Activated CD4-positive, alpha-beta T cell treated with anti-CD3 and anti-CD28 coated beads, Interleukin-2, amount 50 U/mL, for 1 hour (primary cell): ENCODE measurements around the gene CD74.

Experiments used
- DNase-seq: peaks from one replicate; pipeline ENCODE4 v3.0.0-alpha.2; 2020

Gene CD74

DNA sequence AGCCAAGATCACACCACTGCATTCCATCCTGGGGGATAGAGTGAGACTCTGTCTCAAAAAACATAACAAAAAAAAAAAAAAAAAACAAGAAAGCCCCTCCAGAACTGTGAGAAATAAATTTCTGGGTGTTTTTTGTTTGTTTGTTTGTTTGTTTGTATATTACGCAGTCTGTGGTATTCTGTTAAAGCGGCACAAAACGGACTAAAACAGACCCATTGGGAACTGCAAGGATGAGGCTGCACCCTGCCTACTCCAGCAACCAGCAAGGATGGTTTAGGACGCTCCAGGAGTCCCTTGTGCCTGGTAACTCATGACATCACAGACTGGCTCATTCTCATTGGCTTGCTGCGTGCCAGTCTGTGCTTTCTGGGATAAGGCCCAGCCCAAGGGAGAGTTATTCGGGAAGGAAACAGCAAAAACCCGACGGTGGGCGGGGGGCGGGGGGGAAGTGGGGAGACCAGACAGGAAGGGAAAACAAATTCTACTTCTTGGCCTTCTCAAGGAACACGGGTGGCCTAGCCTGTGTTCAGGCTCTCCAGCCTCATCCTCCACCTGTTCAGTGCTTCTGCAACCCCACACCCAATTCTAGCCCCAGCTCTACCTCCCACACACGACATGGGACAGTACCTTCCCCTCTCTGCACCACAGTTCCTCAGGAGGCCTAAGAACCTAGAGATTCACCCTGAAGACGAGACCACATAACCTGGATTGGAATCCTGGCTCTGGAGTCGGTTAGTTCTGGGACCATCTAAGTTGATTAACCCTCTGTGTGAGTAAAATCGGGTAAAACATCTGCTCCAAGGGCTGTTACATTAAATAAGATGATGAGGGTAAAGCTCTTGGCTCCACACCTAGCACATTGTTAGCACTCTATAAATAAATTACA lies 2.8 kb downstream of the CD74 start:
- DNase-seq, result peak; percentile 32

DNA sequence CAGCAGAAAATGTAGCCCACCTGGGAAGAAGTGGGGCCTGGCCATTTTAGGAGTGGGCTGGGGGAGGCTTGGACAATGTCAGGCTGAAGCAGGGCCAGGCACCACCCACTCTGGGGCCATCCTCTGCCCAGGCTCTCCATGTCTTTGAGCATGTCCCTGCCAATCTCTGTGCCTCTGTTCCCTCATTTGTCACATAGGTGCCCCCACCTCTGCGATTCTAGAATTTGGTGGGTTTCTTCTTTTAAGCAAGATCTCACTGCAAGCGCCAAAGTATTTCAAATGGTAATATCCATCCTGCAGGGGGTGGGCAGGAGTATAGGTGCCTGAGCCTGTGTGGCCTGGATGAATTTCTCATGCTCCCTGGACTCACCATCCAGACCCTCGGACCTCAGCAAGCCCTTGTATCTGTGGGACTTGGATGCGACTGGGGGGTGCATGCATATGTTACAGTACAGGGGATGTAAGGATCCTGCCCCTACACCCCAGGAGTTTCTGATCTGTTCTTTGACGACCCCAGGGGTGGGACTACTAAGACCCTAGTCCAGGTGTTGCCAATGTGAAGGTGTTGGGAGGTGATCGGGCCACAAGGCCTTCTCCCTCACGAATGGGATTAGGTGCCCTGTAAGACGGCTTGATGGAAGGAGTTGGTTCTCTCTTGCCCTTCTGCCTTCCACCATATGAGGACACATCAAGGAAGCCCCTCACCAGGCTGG lies 4.3 kb downstream of the CD74 start:
- DNase-seq, result no peak

DNA sequence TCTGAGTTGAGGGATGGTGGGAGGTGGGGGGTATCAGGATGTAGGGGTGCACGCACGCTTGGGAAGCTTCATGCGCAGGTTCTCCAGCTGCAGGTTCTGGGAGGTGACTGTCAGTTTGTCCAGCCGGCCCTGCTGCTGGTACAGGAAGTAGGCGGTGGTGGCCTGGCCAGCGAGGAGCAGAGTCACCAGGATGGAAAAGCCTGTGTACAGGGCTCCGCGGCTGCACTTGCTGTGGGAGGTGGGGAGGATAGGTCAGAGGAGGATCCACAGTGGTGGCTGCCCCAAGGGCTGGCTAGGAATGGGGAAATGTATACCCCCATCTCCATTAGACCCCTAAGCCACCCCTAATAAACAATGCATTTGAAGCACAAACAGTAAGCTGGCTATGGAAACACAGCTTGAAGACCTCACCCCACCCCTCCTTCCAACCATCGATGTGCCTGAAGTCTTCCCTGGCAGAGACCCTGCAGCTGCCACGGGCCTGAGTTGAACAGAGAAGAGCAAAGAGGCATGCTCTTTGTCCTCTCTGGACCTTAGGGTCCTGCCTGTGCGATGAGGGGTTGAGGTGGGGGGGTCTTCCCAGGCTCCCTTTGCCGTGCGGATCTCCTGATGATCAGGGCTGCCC lies 5.5 kb downstream of the CD74 start:
- DNase-seq, result no peak

DNA sequence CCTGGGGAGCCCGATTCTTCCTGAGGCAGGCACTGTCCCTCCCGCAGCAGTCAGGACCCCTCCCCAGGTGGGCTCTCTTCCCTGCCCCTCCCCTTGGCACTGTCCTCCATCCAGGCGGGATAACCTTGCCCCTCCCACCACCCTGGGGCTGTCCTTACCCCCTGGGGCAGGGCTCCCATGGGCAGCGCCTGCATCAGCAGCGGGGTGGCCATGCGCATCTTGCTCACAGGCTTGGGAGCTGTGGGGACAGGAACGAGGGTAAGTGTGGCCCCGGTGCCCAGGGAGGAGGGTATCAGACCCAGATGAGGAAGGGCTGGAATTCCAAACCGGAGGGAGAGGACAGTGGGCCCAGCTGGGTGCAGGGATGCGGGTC lies 6.0 kb downstream of the CD74 start:
- DNase-seq, result no peak

DNA sequence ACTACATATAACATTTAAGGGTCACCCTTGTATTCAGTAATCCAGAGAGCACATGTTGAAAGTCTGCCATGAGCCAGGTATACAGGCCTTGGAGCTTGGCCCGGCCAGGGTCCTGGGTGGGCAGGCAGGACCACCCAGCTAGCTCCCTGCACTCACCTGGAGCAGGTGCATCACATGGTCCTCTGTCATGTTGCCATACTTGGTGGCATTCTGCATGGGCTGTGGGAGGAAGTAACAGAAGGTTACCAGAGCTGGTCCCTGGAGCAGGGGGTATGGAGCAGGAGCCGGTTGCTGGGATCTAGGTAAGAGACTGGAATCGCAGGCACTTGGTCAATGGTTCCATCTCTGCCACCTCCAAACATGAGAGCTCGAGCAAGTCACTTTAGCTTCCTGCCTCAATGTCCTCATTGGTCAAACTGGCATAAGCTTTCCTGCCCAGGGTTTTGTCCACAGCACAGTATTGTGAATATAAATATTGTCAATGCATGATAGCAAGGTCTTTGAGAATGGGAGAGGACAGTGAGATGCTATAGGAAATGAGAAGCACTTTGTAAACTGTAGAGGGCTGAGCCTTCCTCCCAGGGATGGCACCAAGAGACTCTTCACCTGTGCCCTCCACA lies 6.5 kb downstream of the CD74 start:
- no peak for DNase-seq

DNA sequence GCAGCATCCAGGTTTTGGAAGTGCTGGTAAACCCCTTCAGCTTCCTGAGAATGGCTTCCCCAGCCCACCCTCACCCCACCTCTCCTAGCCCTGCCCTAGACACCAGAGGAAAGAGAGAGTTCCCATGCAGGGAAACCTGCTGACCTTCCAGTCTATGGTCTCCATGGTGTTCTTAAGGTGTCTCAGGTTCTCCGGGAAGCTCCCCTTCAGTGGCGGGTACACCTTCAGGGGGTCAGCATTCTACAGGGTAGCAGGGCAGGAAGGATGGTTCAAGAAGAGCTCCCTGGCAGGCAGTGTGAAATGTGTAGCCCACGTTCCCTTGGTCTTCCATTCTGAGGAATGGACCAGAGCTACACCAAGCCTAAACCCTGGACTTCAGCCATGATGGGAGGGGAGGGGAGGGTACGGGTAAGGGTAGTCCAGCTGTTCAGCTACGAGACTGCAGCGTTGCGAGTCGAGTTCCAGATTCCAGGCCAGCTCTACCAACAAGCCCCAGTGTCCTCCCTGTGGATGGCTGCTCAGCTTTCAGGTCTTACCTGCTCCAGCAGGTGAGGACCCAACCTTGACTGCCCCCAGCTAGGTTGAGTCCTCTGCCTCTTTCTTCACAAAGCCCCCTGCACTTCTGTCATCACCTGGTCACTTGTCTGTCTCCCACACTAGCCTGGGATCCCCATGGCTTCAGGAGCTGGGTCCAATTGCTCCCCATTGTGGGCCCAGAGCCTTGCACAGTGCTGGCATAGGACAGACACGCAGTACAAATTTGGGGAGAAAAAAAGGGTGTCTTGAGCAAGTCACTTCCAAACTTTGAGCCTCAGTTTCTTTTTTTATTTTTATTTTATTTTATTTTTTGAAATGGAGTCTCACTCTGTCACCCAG lies 7.5 kb downstream of the CD74 start:
- no peak for DNase-seq

DNA sequence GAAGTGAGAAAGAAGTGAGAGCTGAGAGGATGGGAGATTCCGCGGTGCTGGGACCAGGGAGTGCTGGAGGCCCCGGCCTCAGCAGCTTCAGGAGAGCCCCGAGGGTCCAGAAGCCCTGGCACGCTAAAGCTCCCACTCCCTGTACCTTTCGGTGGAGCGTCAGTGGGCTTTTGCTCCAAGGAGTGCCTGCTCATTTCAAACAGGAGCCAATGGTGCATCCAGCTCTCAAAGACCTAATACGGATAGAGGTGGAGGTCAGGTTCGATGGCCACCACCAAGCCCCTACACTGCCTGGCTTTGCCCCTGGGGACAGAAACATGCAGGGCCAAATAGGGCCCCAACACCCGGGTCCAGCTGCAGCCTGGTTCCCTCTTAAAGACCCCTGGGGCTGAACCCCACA lies 8.2 kb downstream of the CD74 start:
- DNase-seq, result no peak

DNA sequence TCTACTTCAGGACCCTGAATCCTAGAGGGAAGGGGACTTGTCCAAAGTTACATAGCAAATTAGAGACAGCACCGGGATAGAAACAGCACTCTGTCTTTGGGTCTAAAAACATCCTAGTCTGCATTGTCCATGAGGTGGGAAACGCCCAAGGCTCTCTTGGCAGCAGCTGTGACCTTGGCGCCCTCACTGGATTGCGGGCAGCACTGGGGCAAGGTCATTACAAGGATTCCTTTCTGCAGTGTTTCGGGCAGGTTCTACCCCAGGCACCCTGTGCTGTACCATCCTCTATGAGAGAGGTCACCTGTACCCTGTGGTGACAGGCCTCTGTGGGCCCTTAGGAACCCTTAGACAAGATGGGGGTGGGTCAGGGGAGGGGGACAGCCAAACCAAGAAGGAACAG lies 8.6 kb downstream of the CD74 start:
- no peak for DNase-seq

DNA sequence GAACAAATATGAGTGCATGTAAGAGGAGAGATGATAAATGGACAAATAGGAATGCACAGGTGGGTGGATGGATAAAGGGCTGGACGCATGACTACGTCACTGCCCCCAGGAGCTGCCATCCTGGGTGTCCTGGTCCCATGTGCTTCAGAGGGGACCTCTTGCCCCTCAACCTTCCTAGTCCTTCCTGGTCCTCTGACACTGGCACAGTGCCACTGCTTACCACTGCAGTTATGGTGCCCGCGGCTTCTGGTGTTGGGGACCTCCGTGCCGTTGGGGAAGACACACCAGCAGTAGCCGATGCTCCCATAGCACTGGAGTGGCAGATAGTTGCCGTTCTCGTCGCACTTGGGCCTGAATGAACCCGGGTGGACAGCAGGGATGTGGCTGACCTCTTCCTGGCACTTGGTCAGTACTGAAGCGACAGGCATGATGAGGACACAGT lies 9.8 kb downstream of the CD74 start:
- no peak for DNase-seq

DNA sequence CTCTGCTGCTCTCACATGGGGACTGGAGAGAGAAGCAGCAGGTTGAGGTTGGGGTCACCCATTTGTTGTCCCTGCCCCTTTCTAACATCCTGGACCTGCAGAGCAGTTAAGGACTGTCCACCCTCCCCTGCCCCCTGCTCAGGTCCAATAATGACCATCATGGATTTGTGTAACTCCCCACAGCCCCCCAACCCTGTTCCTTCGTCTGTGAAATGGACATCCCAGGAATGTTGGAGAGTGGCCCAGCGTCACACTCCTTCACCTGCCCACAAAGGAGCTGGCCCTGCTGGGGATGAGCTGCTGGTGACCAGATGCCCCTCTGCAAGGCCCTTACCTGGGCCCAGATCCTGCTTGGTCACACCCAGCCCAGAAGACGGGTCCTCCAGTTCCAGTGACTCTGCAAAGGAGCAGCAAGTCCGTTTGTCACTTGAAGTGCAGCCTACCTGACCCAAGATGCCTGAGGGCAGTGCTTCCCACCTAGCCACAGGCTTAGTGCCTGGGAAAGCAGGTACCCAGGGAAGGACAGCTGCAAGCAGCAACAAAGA lies 10.4 kb downstream of the CD74 start:
- DNase-seq, result no peak

DNA sequence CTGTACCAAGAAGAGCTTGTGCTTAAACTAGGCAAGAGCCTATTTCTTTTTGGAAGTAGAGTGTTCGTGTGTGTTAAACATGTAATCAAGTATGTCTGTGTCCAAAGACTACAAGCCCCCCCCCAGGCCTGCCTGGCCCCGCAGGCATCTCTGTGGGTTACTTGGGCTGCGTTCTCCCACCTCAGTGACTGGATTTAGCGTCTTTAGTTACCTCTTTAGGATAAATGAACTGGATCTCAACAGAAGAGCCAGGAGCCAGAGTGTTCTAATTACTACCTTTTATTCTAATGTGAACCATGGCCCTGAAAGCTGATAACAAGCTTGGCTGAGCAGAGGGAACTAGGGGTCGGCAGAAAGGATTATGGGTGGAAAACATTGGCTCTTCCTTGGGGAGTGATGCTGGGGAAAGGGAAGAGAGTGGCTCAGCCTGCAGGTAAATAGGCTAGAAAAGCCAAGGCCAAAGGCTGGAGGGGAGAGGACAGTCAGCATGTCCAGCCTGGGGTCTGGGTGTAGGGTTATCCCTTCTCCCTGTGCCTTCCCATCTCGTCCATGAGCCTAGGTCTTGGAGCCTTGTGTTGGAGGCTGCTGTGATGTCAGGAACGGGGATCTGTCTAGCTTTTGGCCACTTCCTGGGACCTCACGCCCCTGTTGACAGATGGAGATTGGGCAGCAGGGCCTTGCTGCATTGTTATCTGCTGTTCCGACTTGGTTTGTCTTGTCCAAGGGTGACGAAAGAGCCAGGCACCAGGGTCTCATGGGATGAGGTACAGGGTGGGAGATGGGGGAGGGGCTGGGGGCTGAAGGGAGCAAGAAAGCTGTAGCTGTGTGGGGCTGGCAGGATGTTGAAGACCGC lies 11.1 kb downstream of the CD74 start:
- DNase-seq, result no peak

DNA sequence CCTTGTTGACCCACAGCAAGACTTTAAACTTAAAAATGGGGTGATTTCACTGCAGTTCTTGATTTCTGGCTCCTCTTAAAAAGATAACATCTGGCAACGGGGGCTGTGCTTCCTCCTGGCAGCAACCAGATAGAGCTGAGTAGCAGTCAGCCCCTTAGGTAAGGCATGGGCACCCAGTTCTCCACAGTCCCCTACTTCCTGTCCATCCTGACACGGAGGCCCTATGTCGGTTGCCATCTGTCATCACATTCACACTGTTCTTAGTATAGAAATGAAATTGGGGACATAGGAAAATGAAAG lies 11.7 kb downstream of the CD74 start:
- DNase-seq, result no peak

DNA sequence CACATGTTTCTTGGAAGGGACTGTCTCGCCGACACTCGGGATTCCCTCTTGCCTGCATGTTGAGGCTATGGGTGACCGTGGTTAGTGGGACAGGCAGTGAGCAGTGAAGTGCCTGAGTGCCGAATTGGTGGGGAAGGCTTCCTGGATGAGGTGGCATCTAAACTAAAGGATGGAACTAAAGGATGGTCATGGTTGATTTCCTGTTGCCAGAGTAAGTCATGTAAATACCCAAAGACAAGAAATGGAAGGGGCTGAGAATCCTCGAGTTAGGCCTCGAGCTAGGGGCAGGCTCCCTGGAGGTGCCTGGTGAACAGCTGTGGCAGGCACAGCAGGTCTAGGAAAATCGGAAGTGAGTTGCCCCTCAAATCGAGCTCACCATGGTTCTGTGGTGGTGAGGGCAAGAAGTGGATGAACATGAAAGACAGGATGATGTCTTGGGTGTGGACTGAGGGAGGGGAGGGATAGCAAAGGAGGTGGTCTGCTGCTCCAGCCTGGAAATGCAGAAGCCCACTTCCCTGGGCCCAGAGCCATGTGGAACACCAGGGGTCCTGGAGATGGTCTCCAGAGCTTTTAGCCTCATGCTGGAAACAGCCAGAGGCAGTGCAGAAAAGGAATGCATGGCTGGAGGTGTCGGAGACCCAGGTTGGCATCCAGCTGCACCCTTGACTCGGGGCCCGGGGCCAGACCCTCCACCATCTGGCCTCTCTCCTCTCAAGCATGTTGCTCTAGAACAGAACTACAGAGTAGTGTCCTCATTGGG lies 12.2 kb downstream of the CD74 start:
- DNase-seq, result no peak

DNA sequence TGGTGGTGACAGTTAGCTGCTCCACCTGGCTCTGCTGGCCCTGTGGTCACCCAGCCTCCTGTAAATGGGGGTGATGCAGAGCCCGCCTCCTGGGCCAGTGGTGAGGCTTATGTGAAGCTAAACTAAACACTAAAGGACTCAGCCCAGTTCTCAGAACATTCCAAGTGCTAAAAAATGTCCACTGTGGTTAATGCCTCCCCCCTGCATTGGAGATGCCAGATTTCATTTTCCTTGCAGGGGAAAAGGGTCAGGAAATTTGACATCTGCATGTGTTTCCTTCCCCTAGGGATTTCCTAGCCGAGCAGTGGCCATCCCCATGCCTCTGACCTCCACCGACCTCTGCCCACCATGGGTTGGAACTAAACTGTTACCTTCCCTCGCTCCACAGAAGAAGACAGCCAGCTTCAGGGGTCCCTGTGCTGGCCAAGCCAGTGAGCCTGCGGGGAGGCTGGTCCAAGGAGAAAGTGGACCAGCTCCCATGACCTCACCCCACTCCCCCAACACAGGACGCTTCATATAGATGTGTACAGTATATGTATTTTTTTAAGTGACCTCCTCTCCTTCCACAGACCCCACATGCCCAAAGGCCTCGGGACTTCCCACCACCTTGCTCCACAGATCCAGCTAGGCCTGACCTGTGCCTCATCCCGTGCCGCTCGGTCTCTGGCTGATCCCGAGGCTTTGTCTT lies 13.0 kb downstream of the CD74 start:
- DNase-seq, result no peak

DNA sequence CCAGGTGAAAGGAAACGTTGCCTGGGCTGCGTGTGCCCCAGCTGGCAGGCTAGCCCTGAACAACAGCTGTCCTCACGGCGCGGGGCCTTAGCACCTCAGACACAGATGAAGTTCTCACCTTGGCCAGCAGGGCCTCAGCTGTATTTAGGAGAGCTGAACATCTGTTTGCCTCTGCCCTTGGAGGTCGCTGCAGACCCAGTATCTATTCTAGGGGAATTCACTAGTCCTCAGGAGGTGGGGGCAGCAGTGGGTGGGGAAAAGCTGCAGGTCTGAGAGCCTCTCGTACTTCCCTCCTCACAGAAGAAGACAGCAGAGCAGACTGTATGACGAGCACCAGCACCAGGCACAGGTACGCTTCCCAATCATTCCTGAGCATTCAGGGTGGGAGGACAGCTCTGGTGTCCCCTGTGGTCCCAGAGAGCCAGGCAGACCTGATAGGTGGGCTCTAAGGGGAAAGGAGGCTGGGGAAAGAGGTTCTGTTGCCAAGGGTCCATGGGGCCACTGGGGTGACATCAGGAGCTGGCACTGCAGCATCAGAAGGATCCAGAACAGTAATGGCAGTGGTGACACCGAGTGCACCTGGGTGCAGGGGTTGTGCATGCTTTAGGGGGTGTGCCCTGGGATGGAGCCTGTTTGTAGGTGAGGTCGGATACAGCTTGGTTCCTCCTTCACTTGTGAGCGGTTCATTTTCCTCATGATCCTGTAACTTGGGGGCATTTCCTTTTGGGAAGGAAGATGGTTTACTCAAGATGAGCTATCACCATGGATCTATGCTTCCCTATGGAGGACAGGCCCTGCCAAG lies 13.8 kb downstream of the CD74 start:
- DNase-seq, result peak; percentile 37

DNA sequence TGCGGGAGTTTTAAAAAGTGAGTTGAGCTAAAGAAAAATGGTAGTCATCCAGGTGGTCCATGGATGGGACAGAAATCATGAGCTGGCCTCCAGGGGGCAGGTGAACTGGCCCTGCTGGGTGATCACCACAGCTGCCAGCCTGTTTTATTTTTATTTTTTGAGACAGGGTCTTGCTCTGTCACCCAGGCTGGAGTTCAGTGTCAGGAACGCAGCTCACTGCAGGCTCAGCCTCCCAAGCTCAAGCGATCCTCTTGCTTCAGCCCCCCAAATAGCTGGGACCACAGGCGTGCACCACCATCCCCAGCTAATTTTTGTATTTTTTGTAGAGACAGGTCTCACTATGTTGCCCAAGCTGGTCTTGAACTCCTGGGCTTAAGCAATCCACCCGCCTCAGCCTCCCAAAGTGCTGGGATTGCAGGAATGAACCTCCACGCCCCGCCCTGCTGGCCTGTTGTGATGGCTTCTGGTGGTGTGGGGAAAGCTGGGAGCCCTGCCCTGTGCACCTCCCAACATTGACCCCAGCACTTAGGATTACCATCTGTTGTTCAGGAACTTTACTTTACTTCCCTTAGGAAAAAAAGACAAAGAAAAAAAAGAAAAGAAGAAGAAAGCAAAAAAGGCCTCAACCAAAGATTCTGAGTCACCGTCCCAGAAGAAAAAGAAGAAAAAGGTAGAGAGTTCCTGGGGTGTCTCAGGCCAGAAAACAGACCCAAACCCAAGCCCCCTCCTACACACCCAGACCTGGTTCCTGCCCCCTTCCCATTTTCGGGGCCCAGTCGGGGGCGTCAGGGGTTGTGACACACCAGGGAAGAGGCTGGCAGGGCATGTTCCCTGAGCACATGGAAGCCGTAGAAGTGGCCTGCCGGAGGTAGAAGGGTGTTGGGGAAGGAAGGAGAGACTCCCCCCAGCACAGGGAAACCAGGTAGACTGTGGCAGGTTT lies 14.7 kb downstream of the CD74 start:
- no peak for DNase-seq

DNA sequence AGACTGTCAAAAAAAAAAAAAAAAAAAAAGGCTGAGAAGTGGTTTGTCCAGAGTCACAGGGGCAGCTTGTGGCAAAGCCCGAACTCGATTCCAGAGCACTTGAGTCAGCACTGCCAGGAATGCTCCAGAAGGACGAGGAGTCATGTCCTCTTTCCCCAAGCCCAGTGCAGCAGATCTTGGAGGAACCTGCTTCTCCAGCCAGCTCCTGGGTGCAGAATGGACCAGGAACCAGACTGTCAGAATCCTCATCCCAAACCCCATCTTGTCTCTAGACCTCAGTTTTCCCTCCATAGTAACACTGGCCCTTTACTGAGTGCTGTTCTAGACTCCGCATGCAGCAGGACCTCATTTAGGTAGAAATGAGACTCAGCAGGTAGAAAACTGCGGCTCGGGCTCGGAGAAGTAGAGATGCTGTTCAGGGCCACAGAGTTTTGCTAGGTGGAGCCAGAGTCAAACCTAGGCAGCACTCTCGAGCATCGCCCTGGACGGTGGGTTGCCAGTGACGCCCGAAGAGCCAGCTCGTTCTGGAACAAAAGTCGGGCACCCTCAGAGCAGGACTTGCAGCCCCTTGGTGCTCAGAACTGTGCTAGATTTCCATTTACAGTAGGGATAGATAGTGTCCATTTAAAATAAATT lies 15.4 kb downstream of the CD74 start:
- DNase-seq, result no peak
